HG03103 (cell line): Measurements from ENCODE around the gene HBS1L.
A peak's percentile ranks its signal among the peaks of the same experiment; 100 is the strongest.
"Not testable (repeated sequence)": the region's sequence is repeated elsewhere in the genome, so short reads cannot be mapped to it uniquely, and the experiment has no call there.

Source experiments
- ATAC-seq: cut with Tn5 transposase; IDR thresholded peaks from one replicate; pipeline ENCODE4 v1.9.1; 2021; ENCODE audit warnings: low read depth; ENCODE audit not compliant: unreplicated experiment

The HBS1L gene

GRCh38 chr6:135081966-135082365, 27.3 kb upstream of the HBS1L start:
- no peak for ATAC-seq

- ATAC-seq, result no peak
Observed at GRCh38 chr6:135075018-135075417, 20.4 kb upstream of the HBS1L start.

GRCh38 chr6:135073756-135074393, 19.3 kb upstream of the HBS1L start:
- no peak for ATAC-seq

GRCh38 chr6:135073217-135073616, 18.6 kb upstream of the HBS1L start:
- no peak for ATAC-seq

GRCh38 chr6:135072753-135073152, 18.1 kb upstream of the HBS1L start:
- ATAC-seq, result no peak

GRCh38 chr6:135071541-135071940, 16.9 kb upstream of the HBS1L start:
- no peak for ATAC-seq

GRCh38 chr6:135067911-135068310, 13.3 kb upstream of the HBS1L start:
- no peak for ATAC-seq

GRCh38 chr6:135066806-135067205, 12.2 kb upstream of the HBS1L start:
- ATAC-seq, result no peak

- no peak for ATAC-seq
Observed at GRCh38 chr6:135066397-135066796, 11.8 kb upstream of the HBS1L start.

GRCh38 chr6:135064586-135064985, 10.0 kb upstream of the HBS1L start:
- ATAC-seq, result no peak

GRCh38 chr6:135063926-135064325, 9.3 kb upstream of the HBS1L start:
- ATAC-seq, result no peak

- no peak for ATAC-seq
Observed at GRCh38 chr6:135062735-135063134, 8.1 kb upstream of the HBS1L start.

- no peak for ATAC-seq
Observed at GRCh38 chr6:135060076-135060475, 5.5 kb upstream of the HBS1L start.

GRCh38 chr6:135058299-135058698, 3.7 kb upstream of the HBS1L start:
- not testable (repeated sequence) for ATAC-seq

- ATAC-seq, result no peak
Observed at GRCh38 chr6:135056632-135057031, 2.0 kb upstream of the HBS1L start.

GRCh38 chr6:135054226-135054568, 425 bp downstream of the HBS1L start:
- ATAC-seq, result peak; percentile 4

- ATAC-seq, result no peak
Observed at GRCh38 chr6:135053406-135053805, 1.2 kb downstream of the HBS1L start.

GRCh38 chr6:135052939-135053338, 1.7 kb downstream of the HBS1L start:
- no peak for ATAC-seq

GRCh38 chr6:135048915-135049314, 5.7 kb downstream of the HBS1L start:
- ATAC-seq, result no peak

GRCh38 chr6:135047336-135047735, 7.3 kb downstream of the HBS1L start:
- no peak for ATAC-seq

GRCh38 chr6:135046912-135047311, 7.7 kb downstream of the HBS1L start:
- ATAC-seq, result no peak

- ATAC-seq, result no peak
Observed at GRCh38 chr6:135044639-135045038, 10.0 kb downstream of the HBS1L start.

GRCh38 chr6:135043846-135044245, 10.8 kb downstream of the HBS1L start:
- ATAC-seq, result no peak
